ENCODE measurements around the gene ZNF32. TPM values are rescaled to one million over a fixed set of nuclear protein-coding genes. Genes with fewer than 3 reads are reported as not detected.
"Not testable (repeated sequence)": the region's sequence is repeated elsewhere in the genome, so short reads cannot be mapped to it uniquely, and the experiment has no call there.

Gene ZNF32
- total and polyA plus RNA-seq, 5 donors, result 47.2 to 86.3 (median 57.9) TPM

DNA sequence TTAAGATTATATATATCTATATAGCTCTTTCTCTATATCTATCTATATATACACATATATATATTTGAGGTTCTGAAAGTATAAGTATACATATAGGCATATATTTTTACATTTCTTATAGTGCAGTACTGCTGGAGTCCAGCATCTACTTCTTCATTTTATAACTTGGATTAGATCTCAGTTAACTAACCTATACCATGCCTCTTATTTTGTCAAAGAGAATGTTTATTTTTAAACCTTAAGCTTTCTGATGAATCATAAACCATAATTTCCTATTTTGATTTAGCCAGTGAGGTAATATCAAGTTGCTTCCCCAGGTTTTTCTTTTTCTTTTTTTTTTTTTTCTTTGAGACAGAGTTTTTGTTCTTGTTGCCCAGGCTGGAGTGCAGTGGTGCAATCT is 8.1 kb downstream of the ZNF32 start:
- Histone ChIP-seq H3K9me3 (ENCODE audit: control insufficient read depth, low read length) (peaks cover 13% of the 10 kb centered on the region), H3K4me3 (ENCODE audit: low read length) (no peak overlapping the region), H3K4me1 (ENCODE audit: control insufficient read depth, insufficient read depth, low read length) (no peaks in the 10 kb centered on the region), H3K27ac (ENCODE audit: low read length) (no peak overlapping the region), H3K27me3 (ENCODE audit: control insufficient read depth, insufficient read depth) (no peaks in the 10 kb centered on the region)
- ATAC-seq (no peak), DNase-seq (no peak)
- intact Hi-C loops (cut with DNase I), result no loop called here

DNA sequence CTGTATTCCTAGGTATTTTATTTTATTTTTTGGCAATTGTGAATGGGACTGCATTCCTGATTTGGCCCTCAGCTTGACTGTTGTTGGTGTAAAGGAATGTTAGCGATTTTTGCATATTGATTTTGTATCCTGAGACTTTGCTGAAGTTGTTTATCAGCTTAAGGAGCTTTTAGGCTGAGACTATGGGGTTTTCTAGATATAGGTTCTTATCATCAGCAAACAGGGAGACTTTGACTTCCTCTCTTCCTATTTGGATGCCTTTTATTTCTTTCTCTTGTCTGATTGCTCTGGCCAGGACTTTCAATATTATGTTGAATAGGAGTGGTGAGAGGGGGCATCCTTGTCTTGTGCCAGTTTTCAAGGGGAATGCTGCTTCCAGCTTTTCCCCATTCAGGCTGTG is 12.9 kb downstream of the ZNF32 start:
- WGBS, result 46% methylated on average over 1 of the region's 1 CpG
- DNase-seq; ATAC-seq; H3K27ac ChIP-seq (ENCODE audit: low read length); H3K27me3 ChIP-seq (ENCODE audit: control insufficient read depth, insufficient read depth); H3K4me3 ChIP-seq (ENCODE audit: low read length); intact Hi-C loops (cut with DNase I); H3K9me3 ChIP-seq (ENCODE audit: control insufficient read depth, low read length); H3K4me1 ChIP-seq (ENCODE audit: control insufficient read depth, insufficient read depth, low read length): not testable (repeated sequence)

DNA sequence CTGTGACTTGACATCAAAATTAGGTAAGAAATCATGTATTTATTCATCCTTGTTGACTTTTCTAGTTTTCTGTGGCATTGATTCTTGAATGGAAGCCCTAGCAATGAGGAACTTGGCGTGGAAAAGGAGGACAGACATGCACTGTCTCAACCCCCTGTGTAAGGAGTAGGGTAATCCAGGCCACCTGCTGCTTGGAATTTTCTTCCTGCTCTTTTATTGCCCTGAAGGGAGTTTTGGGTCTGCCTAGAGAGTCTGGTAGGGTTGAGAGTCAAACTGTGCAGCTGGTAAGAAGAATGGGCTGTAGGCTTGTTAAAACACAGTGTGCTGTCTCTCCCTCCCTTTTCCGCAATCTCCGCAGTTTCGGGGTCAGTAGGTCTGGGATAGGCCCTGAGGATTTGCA is 19.7 kb downstream of the ZNF32 start:
- H3K4me1 ChIP-seq (ENCODE audit: control insufficient read depth, insufficient read depth, low read length), result no peaks in the 10 kb centered on the region
- 96% methylated on average over 4 of the region's 4 CpGs for WGBS
- DNase-seq (no peak), ATAC-seq (no peak)
- intact Hi-C loops (cut with DNase I), result no loop called here
- no peaks in the 10 kb centered on the region for H3K27me3 ChIP-seq (ENCODE audit: control insufficient read depth, insufficient read depth)
- H3K4me3 ChIP-seq (ENCODE audit: low read length), result no peak overlapping the region
- no peaks in the 10 kb centered on the region for H3K9me3 ChIP-seq (ENCODE audit: control insufficient read depth, low read length)
- no peak overlapping the region for H3K27ac ChIP-seq (ENCODE audit: low read length)

DNA sequence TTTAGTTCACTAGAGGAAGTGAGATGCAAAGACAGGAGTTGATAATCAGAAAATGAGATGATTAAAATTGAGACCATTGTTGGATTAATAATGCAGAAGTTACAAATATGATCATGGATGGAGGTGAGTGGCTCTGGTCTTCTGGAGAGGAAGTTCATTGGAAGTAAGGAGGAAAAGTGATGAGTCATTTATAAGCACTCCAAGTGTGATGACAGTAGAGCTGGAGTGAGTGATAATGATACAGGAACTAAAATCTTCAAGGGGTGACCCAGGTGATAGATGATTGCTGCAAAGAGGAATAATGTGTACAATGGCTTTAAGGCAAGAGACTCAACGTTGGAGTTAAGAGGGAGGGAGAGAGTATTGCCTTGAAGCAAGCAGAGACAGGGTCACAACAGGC is 20.7 kb downstream of the ZNF32 start:
- DNase-seq, result no peak
- Histone ChIP-seq H3K9me3 (ENCODE audit: control insufficient read depth, low read length) (no peaks in the 10 kb centered on the region), H3K4me3 (ENCODE audit: low read length) (no peak overlapping the region), H3K27me3 (ENCODE audit: control insufficient read depth, insufficient read depth) (no peaks in the 10 kb centered on the region), H3K4me1 (ENCODE audit: control insufficient read depth, insufficient read depth, low read length) (no peaks in the 10 kb centered on the region), H3K27ac (ENCODE audit: low read length) (no peak overlapping the region)
- intact Hi-C loops (cut with DNase I), result no loop called here
- WGBS, result 49% methylated on average over 1 of the region's 1 CpG
- no peak for ATAC-seq

DNA sequence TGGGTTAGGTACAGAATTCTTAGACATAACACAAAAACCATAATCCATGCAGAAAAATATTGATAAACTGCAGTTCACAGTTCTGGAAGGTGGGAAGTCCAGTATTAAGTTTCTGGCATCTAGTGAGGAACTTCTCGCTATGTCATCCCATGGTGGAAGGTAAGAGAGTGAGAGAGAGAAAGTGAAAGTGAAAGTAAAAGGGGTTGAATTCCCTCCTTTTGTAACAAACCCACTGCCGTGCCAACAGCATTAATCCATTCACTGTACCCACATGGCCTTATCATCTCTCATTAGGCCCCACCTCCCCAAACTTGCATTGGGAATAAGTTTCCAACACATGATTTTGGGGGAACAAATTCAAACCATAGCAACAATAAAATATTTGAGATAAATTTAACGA is 25.3 kb downstream of the ZNF32 start:
- no peak for DNase-seq
- intact Hi-C loops (cut with DNase I), result no loop called here
- H3K27ac ChIP-seq (ENCODE audit: low read length), result no peak overlapping the region
- no peaks in the 10 kb centered on the region for H3K4me1 ChIP-seq (ENCODE audit: control insufficient read depth, insufficient read depth, low read length)
- H3K4me3 ChIP-seq (ENCODE audit: low read length), result peak overlapping the region; percentile 48
- ATAC-seq, result peak; percentile 36 to 55
- no peaks in the 10 kb centered on the region for H3K9me3 ChIP-seq (ENCODE audit: control insufficient read depth, low read length)
- 51% methylated on average over 3 of the region's 3 CpGs for WGBS
- no peaks in the 10 kb centered on the region for H3K27me3 ChIP-seq (ENCODE audit: control insufficient read depth, insufficient read depth)

DNA sequence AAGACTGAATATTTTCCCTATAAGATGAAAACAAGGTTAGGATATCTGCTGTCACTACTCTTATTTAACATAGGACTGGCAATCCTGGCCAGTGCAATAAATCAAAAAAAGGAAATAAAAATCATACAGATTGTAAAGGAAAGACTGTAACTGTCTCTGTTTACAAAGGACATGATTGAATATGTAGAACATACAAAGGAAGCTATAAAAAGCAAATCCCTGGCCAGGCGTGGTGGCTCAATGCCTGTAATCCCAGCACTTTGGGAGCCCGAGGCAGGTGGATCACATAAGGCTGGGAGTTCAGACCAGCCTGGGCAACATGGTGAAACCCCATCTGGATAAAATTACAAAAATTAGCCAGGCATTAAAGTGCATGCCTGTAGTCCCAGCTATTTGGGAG is 26.6 kb downstream of the ZNF32 start:
- Histone ChIP-seq H3K27ac (ENCODE audit: low read length) (no peak overlapping the region), H3K4me3 (ENCODE audit: low read length) (no peak overlapping the region), H3K27me3 (ENCODE audit: control insufficient read depth, insufficient read depth) (no peaks in the 10 kb centered on the region), H3K9me3 (ENCODE audit: control insufficient read depth, low read length) (peaks cover 2% of the 10 kb centered on the region), H3K4me1 (ENCODE audit: control insufficient read depth, insufficient read depth, low read length) (no peaks in the 10 kb centered on the region)
- intact Hi-C loops (cut with DNase I), result no loop called here
- no peak for DNase-seq
- WGBS, result 81% methylated on average over 2 of the region's 2 CpGs
- ATAC-seq, result no peak

DNA sequence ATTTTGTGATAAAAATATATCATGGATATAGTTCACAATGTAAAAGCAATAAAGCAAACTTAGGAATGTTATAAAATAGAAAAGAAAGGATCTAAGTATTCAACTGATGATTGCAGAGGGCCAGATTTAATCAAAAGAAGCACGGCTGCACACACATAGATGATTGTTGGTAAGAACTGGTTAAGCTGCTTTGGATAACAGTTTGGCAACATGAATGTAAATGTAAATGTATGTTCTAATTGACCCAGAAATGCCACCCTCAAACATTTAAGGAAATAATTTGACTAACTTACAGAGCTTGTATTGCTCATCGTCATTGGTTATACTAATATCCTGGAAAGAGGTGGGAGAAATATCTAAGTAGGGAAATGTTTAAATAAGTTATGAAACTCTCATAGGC is 29.3 kb downstream of the ZNF32 start:
- H3K27ac ChIP-seq (ENCODE audit: low read length), result no peak overlapping the region
- 94% methylated on average over 2 of the region's 2 CpGs for WGBS
- intact Hi-C loops (cut with DNase I), result no loop called here
- no peak overlapping the region for H3K4me3 ChIP-seq (ENCODE audit: low read length)
- peaks cover 7% of the 10 kb centered on the region for H3K9me3 ChIP-seq (ENCODE audit: control insufficient read depth, low read length)
- no peaks in the 10 kb centered on the region for H3K27me3 ChIP-seq (ENCODE audit: control insufficient read depth, insufficient read depth)
- DNase-seq, result no peak
- H3K4me1 ChIP-seq (ENCODE audit: control insufficient read depth, insufficient read depth, low read length), result no peaks in the 10 kb centered on the region
- ATAC-seq, result no peak

DNA sequence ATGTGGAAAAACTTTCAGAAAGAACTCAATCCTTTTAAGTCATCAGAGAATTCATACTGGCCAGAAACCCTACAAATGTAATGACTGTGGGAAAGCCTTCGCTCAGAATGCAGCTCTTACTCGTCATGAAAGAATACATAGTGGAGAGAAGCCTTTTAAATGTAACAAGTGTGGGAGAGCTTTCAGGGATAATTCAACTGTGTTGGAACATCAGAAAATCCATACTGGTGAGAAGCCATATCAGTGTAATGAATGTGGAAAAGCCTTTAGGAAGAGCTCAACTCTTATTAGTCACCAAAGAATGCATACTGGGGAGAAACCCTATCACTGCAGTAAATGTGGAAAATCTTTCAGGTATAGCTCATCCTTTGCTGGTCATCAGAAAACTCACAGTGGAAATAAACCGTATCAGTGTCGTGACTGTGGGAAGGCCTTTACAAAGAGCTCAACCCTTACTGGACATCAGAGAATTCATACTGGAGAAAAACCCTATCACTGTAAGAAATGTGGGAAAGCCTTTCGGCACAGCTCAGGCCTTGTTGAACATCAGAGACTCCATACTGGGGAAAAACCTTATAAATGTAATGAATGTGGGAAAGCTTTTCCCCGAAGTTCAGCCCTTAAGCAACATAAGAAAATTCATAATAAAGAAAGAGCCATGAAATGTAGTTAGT is 31.8 kb downstream of the ZNF32 start:
- WGBS, result 88% methylated on average over 6 of the region's 6 CpGs
- intact Hi-C loops (cut with DNase I), result no loop called here
- Histone ChIP-seq H3K27ac (ENCODE audit: low read length) (no peak overlapping the region), H3K9me3 (ENCODE audit: control insufficient read depth, low read length) (peaks cover 7% of the 10 kb centered on the region), H3K4me1 (ENCODE audit: control insufficient read depth, insufficient read depth, low read length) (no peaks in the 10 kb centered on the region), H3K27me3 (ENCODE audit: control insufficient read depth, insufficient read depth) (no peaks in the 10 kb centered on the region), H3K4me3 (ENCODE audit: low read length) (no peak overlapping the region)
- DNase-seq (no peak), ATAC-seq (no peak)

DNA sequence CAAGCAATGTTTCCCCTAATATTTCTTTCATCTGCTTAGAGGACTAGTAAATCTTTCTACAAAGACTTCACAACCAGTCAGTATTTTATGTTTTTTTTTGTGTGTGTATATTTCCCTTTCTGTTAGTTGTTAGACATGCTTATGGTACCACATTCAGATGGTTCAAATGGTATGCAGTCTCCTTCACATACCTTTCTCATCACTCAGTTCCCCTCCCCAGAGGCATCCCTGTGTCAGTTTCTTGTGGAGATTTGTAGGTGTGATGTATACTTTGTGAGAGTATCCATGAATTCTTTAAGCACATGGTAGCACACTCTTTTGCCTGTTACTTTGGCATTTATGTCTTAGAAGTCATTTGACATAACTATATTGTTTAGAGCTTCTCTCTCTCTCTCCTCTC is 38.0 kb downstream of the ZNF32 start:
- H3K4me3 ChIP-seq (ENCODE audit: low read length), result no peak overlapping the region
- no peaks in the 10 kb centered on the region for H3K4me1 ChIP-seq (ENCODE audit: control insufficient read depth, insufficient read depth, low read length)
- H3K9me3 ChIP-seq (ENCODE audit: control insufficient read depth, low read length), result no peaks in the 10 kb centered on the region
- intact Hi-C loops (cut with DNase I), result no loop called here
- ATAC-seq (no peak), DNase-seq (no peak)
- no peaks in the 10 kb centered on the region for H3K27me3 ChIP-seq (ENCODE audit: control insufficient read depth, insufficient read depth)
- H3K27ac ChIP-seq (ENCODE audit: low read length), result no peak overlapping the region

DNA sequence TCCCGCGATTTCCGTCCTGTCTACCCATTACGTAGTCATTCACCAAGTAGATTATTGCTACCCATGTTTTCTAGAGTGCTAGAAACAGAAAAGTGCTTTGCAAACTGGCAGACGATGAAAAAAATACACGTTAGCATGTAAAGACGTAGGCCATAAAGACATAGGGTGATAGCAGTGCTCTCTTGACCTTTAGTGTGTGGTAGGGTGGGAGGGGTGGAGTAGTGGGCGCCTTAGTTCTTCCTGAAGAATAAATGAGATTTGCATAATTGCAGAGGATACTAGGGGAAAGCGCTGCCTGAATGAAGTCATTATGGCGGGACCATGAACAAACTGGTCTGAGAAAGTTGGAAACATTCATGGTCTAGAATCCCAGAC is 41.5 kb downstream of the ZNF32 start:
- intact Hi-C loops (cut with DNase I), result no loop called here
- ATAC-seq (no peak), DNase-seq (no peak)
- Histone ChIP-seq H3K4me1 (ENCODE audit: control insufficient read depth, insufficient read depth, low read length) (no peaks in the 10 kb centered on the region), H3K27ac (ENCODE audit: low read length) (no peak overlapping the region), H3K27me3 (ENCODE audit: control insufficient read depth, insufficient read depth) (no peaks in the 10 kb centered on the region), H3K9me3 (ENCODE audit: control insufficient read depth, low read length) (no peaks in the 10 kb centered on the region), H3K4me3 (ENCODE audit: low read length) (peak overlapping the region; percentile 83)
- WGBS, result 80% methylated on average over 10 of the region's 10 CpGs

DNA sequence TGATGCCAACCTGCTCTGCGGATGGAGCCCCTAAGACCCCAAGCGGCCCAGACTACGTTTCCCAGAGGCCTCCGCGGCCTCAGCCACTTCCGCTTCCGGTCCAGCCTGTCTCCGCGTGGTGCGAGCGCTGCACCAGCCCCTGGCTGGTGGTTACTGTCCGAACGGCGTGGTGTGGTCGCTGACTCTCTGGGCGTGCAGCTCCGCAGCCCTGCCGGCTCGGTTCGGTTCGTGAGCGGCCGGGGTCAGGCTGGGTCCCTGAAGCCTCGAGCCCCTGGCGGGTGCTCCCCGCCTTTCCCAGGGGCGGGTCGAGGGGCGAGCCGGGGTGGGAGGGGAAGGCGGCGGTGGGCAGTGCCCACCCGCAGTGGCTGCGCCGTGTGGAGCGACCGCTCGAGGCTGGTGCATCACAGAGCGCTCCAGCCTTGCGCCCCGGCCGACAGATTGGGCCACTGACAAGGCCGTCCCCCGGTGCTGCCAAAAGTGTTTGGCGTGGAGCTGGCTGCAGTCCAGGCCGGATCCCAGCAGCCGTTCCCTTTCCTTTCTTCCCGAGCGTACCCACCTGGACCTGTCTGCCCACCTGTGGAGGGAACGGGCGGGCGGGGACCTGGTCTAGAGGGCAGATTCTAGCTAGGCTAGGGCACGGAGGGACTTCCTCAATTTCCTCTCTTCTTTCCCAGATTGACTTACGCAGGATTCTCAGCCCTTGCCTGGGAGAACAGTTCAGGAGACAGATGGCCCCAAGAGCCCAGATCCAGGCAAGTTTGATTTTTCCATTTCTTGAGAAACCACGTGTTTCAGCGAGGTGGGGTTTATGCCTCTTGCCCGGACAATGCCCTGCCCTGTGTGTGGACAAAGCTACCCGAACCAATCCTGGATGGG is 42.1 kb downstream of the ZNF32 start, which contains the start of gene ZNF485:
TSS of gene ZNF485 (plus strand) at position 116 of the 876 bp plus-strand sequence. CDS start at position 729, 613 bp downstream.
- peak; percentile 80 to 92 (median 91) for DNase-seq
- Histone ChIP-seq H3K4me3 (ENCODE audit: low read length) (peak within 1 kb of the TSS; percentile 83), H3K27ac (ENCODE audit: low read length) (no peak within 1 kb of the TSS), H3K4me1 (ENCODE audit: control insufficient read depth, insufficient read depth, low read length) (no peaks in the 10 kb centered on the region), H3K9me3 (ENCODE audit: control insufficient read depth, low read length) (no peaks in the 10 kb centered on the region), H3K27me3 (ENCODE audit: control insufficient read depth, insufficient read depth) (no peaks in the 10 kb centered on the region)
- intact Hi-C loops (cut with DNase I), result no loop called here
- peak; percentile 98 to 99 for ATAC-seq
- 3% methylated on average over 58 of the region's 58 CpGs for WGBS
